Suprapubic skin (tissue), 4 donors: Measurements from ENCODE around the gene CLCA4. TPM values are rescaled to one million over a fixed set of nuclear protein-coding genes. Genes with fewer than 3 reads are reported as not detected.

Source experiments
- DNase-seq, 2 donors: peaks; one replicate each; pipeline ENCODE4 v3.0.0-alpha.2; 2019; ENCODE audit warnings: low spot score in 2 of 2
- H3K27ac ChIP-seq: fragments of 200-600 bp; sonication (generic); one replicate; pipeline ENCODE4 v1.5.1; 2019
- H3K27me3 ChIP-seq: fragments of 200-600 bp; sonication (generic); one replicate; pipeline ENCODE4 v1.5.1; 2019
- H3K36me3 ChIP-seq: fragments of 200-600 bp; sonication (generic); one replicate; pipeline ENCODE4 v1.5.1; 2019
- H3K4me1 ChIP-seq: fragments of 200-600 bp; sonication (generic); one replicate; pipeline ENCODE4 v1.5.1; 2019
- H3K4me3 ChIP-seq: fragments of 200-600 bp; sonication (generic); one replicate; pipeline ENCODE4 v1.5.1; 2019; ENCODE audit warnings: mild to moderate bottlenecking
- H3K9me3 ChIP-seq: fragments of 200-600 bp; sonication (generic); one replicate; pipeline ENCODE4 v1.5.1; 2019
- CTCF ChIP-seq, 2 donors: fragments of 200-600 bp in 1 of 2; fragments of 450-650 bp in 1 of 2; sonication (generic) in 1 of 2; IDR thresholded peaks; one replicate each; pipeline ENCODE4 v1.5.1; 2016 to 2019; ENCODE audit warnings: antibody characterized with exemption in 2 of 2, mild to moderate bottlenecking in 1 of 2, moderate library complexity in 1 of 2
- EP300 ChIP-seq: sonication (generic); formaldehyde crosslinking; IDR thresholded peaks from one replicate; pipeline ENCODE4 v1.6.1; 2017; ENCODE audit warnings: antibody characterized with exemption
- POLR2A ChIP-seq, 2 donors: fragments of 450-650 bp; IDR thresholded peaks; one replicate each; pipeline ENCODE4 v1.6.1; 2017; ENCODE audit warnings: antibody characterized with exemption in 2 of 2, mild to moderate bottlenecking in 2 of 2, moderate library complexity in 2 of 2
- POLR2AphosphoS5 ChIP-seq, 3 donors: sonication (generic); formaldehyde crosslinking; IDR thresholded peaks; one replicate each; pipeline ENCODE4 v1.6.1; 2017; ENCODE audit warnings: antibody characterized with exemption in 3 of 3
- WGBS: methylation state at CpG from one replicate; pipeline ENCODE4 v1.1.5; 2018; 5-methylcytosine and 5-hydroxymethylcytosine counted together
- total RNA-seq, 4 donors: library from RNA; depleted of rRNA; stranded (reverse); fragments of >200 nt; gene quantifications; one replicate each; pipeline ENCODE4 v1.1.0, GENCODE V29; 2016

The CLCA4 gene
- total RNA-seq, 4 donors from 2014 or later = 1.4 to 2.3 (median 1.6) TPM

DNA sequence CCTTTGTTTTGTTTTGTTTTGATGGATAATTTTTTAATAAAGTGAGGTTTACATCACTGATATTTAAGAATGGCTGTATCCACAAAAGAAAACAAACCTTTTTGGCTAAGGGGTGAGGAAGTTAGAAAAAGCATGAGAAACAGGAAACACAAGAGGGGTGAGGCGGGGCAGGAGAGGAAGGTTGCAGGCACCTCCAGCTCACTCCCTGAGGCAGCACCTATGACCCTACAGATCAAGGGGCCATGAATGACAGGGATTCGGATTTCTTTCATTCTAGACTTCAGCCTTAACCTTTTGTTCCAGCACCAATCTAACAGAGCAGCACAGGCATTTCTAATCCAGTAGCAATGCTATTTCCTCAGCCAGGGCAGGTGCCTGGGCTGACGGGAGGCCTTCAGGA lies 4.4 kb downstream of the CLCA4 start:
- DNase-seq = no peak
- Histone ChIP-seq H3K36me3 (no peaks in the 10 kb centered on the region), H3K27me3 (no peaks in the 10 kb centered on the region), H3K27ac (no peak overlapping the region), H3K4me3 (no peak overlapping the region), H3K4me1 (no peaks in the 10 kb centered on the region), H3K9me3 (no peaks in the 10 kb centered on the region)
- 84% methylated on average over 3 of the region's 3 CpGs for WGBS
- no peak for TF ChIP-seq EP300
- no peak for TF ChIP-seq CTCF (IDR thresholded peaks at IDR 0.05)
- no peak for TF ChIP-seq POLR2AphosphoS5 (IDR thresholded peaks at IDR 0.05)
- TF ChIP-seq POLR2A (IDR thresholded peaks at IDR 0.05) = no peak

- DNase-seq = peak; percentile 50 to 81
- Histone ChIP-seq H3K9me3 (no peaks in the 10 kb centered on the region), H3K27ac (no peak overlapping the region), H3K4me1 (no peaks in the 10 kb centered on the region), H3K36me3 (no peaks in the 10 kb centered on the region), H3K27me3 (no peaks in the 10 kb centered on the region), H3K4me3 (no peak overlapping the region)
- TF ChIP-seq POLR2AphosphoS5 (IDR thresholded peaks at IDR 0.05) = no peak
- TF ChIP-seq CTCF (IDR thresholded peaks at IDR 0.05) = no peak
- TF ChIP-seq EP300 = no peak
- TF ChIP-seq POLR2A (IDR thresholded peaks at IDR 0.05) = no peak
- 98% methylated on average over 12 of the region's 19 CpGs for whole genome bisulfite sequencing
These were observed 5.5 kb downstream of the CLCA4 start for GRCh38 chr1:86552376-86552775.

- Histone ChIP-seq H3K4me1 (no peaks in the 10 kb centered on the region), H3K36me3 (no peaks in the 10 kb centered on the region), H3K9me3 (no peaks in the 10 kb centered on the region), H3K4me3 (no peak overlapping the region), H3K27ac (no peak overlapping the region), H3K27me3 (no peaks in the 10 kb centered on the region)
- WGBS = 97% methylated on average over 2 of the region's 2 CpGs
- no peak for DNase-seq
- TF ChIP-seq POLR2A (IDR thresholded peaks at IDR 0.05) (no peak), EP300 (no peak), POLR2AphosphoS5 (IDR thresholded peaks at IDR 0.05) (no peak), CTCF (IDR thresholded peaks at IDR 0.05) (no peak)
These were observed 10.9 kb downstream of the CLCA4 start for GRCh38 chr1:86557739-86558138.

- no peak overlapping the region for H3K4me3 ChIP-seq
- no peaks in the 10 kb centered on the region for H3K36me3 ChIP-seq
- 79% methylated on average over 1 of the region's 1 CpG for WGBS
- no peaks in the 10 kb centered on the region for H3K27me3 ChIP-seq
- no peaks in the 10 kb centered on the region for H3K9me3 ChIP-seq
- no peak for DNase-seq
- no peak overlapping the region for H3K27ac ChIP-seq
- H3K4me1 ChIP-seq = no peaks in the 10 kb centered on the region
- TF ChIP-seq CTCF (IDR thresholded peaks at IDR 0.05) = no peak
- TF ChIP-seq EP300 = no peak
- no peak for TF ChIP-seq POLR2A (IDR thresholded peaks at IDR 0.05)
- TF ChIP-seq POLR2AphosphoS5 (IDR thresholded peaks at IDR 0.05) = no peak
These were observed 17.0 kb downstream of the CLCA4 start for GRCh38 chr1:86563849-86564248.

- Histone ChIP-seq H3K9me3 (no peaks in the 10 kb centered on the region), H3K27ac (no peak overlapping the region), H3K36me3 (no peaks in the 10 kb centered on the region), H3K27me3 (no peaks in the 10 kb centered on the region), H3K4me3 (no peak overlapping the region), H3K4me1 (no peaks in the 10 kb centered on the region)
- no peak for DNase-seq
- TF ChIP-seq POLR2A (IDR thresholded peaks at IDR 0.05) (no peak), POLR2AphosphoS5 (IDR thresholded peaks at IDR 0.05) (no peak)
- WGBS = 88% methylated on average over 3 of the region's 3 CpGs
These were observed 20.5 kb downstream of the CLCA4 start for GRCh38 chr1:86567341-86567740.

GRCh38 chr1:86567878-86568277 lies 21.0 kb downstream of the CLCA4 start:
- H3K9me3 ChIP-seq = no peaks in the 10 kb centered on the region
- no peaks in the 10 kb centered on the region for H3K4me1 ChIP-seq
- no peaks in the 10 kb centered on the region for H3K27me3 ChIP-seq
- no peak overlapping the region for H3K27ac ChIP-seq
- no peaks in the 10 kb centered on the region for H3K36me3 ChIP-seq
- DNase-seq = no peak
- TF ChIP-seq POLR2A (IDR thresholded peaks at IDR 0.05) (no peak), CTCF (IDR thresholded peaks at IDR 0.05) (no peak), POLR2AphosphoS5 (IDR thresholded peaks at IDR 0.05) (no peak), EP300 (no peak)
- H3K4me3 ChIP-seq = no peak overlapping the region
- 69% methylated on average over 3 of the region's 3 CpGs for WGBS
